NCI-H2107 (cell line): ENCODE data around the gene TRPC4.

Experiments
- DNase-seq: peaks from one replicate; lab custom pipeline; 2025; lab: John Stamatoyannopoulos, UW

The TRPC4 gene

GRCh38 chr13:37869756-37870488 lies at the start of gene TRPC4:
TSS of gene TRPC4 (minus strand) at chr13:37869772. CDS start at chr13:37783333, 86,439 bp downstream.
- DNase-seq = no peak

DNA sequence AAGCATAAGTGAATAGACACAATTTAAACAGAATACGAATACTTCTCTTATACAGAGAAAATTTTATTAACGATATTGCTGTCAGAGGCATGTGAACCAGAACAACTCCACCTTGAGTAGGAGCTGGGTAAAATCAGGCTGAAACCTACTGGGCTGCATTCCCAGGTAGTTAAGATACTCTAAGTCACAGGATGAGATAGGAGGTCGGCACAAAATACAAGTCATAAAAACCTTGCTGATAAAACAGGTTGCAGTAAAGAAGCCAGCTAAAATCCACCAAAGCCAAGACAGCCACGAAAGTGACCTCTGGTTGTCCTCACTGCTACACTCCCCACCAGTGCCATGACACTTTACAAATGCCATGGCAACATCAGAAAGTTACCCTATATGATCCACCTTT lies 49.2 kb upstream of the TRPC4 start:
- no peak for DNase-seq

DNA sequence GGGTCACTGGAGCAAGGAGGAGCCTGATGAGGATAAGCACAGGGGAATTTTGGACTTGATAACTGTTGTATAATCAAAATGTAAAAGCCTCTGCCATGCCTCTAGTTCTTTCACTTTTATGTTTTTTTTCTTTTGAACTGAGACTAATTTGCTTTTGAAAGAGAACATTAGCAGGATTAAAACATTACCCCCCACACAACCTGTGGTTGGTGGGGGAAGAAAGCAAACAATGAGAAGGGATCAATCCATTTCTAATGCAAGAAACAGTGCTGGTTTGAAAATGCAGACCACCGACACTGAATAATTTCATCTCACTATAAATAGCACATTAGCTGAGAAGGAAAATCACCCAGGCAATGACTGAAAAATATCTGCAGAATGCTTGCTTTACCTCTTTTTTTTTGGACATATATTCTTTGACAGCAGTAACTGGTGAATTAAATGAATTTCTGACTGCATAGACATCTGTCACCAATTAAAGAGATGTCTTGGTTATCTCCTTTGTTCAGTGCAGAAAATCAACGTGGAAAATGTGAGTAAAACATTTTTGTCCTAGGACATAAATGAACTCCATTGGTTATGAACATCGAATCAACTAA lies 48.6 kb upstream of the TRPC4 start:
- DNase-seq = no peak

DNA sequence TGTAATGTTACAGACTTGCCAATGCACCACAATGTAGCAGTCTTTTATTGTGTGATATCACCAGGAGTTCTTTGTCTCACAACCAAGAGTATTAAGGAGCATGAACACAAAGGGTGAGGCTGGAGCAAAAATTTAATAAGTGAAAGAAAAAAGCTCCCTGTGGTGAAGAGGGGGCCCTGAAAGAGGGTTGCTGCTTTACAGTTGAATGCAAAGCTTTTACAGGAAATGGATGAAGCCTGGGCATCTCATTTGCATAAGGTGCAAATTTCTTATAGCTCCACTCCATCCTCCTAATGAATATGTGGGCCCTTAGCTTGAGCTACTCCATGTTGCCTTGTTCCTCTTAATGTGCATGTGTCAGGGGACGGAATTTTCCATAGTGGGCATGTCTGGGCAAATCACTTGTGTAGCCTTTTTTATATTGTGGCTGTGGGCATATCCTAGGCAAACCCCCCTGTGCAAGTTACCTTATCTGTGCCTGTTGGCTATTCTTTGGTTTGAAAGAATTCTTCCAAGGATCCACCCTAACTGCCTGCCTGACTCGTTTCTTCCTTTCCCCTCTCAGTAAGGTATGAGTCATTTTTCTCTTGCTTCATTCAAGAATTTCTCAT lies 45.3 kb upstream of the TRPC4 start:
- no peak for DNase-seq

DNA sequence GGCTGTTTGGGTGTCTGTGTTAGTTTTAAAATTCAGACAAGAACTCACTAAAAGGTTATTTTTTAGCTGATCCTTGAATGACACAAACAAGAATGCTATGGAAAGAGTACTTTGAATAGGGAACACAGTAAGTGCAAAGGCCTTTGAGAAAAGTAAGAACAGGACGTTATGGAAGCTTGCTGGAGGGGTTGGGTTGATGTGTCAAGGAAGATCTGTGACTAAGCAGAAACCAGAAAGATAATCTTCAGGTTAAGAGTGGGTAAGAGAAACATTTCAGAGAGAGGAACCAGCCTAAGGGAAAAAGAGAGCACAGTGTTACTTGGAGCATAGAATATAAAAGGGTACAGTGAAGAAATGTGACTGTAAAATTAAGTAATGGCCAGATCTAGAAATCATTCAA lies 41.2 kb upstream of the TRPC4 start:
- DNase-seq = no peak

DNA sequence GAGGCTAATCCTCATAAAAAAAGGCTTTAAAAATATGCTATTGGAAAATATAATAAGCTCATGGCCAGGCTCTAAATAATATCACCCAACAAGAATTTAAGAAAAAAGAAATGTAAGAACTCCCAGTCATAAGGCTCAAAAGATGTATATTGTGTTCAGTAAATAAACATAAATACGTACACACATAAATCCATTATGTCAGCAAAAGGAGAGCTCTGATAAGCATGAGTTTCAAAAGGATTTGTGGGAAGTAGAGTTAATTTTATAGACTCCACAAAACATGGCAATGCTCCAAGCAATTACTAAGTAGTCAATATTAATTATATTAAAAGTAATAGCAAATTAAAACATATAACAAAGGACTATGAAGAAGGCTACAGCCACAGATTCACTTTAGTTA lies 37.3 kb upstream of the TRPC4 start:
- no peak for DNase-seq

GRCh38 chr13:37905736-37906135 lies 36.2 kb upstream of the TRPC4 start:
- no peak for DNase-seq

GRCh38 chr13:37899753-37900152 lies 30.2 kb upstream of the TRPC4 start:
- DNase-seq = no peak

GRCh38 chr13:37893321-37893720 lies 23.7 kb upstream of the TRPC4 start:
- DNase-seq = no peak

GRCh38 chr13:37889820-37890219 lies 20.2 kb upstream of the TRPC4 start:
- no peak for DNase-seq

- no peak for DNase-seq
Measured at GRCh38 chr13:37889102-37889501, 19.5 kb upstream of the TRPC4 start.

DNA sequence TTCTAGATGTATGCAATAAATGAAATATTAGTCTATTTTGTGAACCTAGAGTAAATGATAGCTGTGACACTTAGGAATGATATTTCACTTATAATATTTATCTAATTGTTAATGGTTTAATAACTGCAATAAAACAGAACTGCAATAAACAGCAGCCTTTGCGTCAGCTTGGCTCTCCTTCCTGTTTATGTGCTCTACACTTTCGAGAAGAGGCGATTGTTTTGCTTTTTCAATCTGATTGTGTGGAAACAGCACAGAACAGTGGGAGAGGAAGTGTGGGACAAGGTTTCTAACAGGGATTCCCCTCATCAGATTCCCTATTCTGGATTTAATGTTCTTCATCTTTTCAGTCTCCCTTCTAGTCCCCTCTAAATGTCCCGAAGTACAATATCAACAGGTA lies 17.3 kb upstream of the TRPC4 start:
- DNase-seq = no peak

GRCh38 chr13:37884674-37885073 lies 15.1 kb upstream of the TRPC4 start:
- no peak for DNase-seq

DNA sequence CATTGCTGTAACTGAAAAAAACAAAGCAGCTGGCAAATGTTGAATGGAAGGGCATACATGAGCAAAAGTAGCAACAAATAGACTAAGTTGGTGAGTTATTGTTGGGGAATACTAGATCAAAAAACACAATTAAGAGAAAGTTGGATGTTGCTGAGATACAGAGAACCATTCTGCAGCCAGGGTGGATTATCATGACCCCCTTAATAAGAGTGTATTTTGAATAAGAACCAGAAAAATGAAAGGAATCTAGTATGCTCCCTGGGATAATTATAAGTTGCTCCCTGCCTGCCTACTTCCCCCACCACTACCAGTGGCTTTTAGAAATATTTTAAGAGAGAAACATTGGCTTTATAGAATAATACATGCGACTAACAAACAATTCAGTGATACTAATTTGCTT lies 14.5 kb upstream of the TRPC4 start:
- no peak for DNase-seq

GRCh38 chr13:37878921-37879320 lies 9.3 kb upstream of the TRPC4 start:
- no peak for DNase-seq

DNA sequence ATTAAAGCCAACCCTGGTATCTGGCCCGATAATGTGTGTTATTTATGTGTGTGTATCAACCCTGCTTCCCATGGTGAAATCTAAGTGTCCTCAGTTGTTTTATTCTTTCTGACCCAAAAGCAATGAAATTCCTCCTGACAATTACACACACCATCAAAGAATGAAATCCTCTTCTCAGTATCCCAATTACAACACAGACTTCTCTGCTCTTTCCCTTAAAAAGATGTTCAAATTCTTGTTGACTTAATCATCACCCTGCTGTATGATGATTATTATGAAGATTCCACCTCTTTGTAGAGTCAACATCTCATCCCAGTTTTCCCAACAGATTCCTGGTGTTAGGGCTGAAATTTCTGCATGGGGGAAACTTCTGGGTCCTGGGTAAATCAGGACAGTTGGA lies 8.9 kb upstream of the TRPC4 start:
- no peak for DNase-seq

GRCh38 chr13:37870895-37871550 lies 1.5 kb upstream of the TRPC4 start:
- no peak for DNase-seq

DNA sequence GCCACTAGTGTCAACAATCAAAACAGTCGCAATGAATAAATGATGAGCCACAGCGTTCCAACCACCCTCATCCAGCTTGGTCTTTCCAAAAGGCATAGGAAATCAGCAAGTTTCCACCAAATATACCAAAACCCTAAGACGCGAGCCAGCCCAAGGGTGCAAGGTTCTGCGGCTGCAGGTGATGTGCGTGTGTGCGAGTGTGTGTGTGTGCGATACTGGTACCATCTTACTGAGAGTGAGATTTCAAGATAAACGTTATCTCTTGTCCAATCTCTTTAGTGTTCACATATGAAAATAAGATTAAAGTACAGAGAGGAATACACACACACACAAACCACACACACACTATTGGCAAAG lies 895 bp upstream of the TRPC4 start:
- DNase-seq = no peak

- DNase-seq = no peak
Measured at GRCh38 chr13:37869506-37869755, 141 bp downstream of the TRPC4 start.

DNA sequence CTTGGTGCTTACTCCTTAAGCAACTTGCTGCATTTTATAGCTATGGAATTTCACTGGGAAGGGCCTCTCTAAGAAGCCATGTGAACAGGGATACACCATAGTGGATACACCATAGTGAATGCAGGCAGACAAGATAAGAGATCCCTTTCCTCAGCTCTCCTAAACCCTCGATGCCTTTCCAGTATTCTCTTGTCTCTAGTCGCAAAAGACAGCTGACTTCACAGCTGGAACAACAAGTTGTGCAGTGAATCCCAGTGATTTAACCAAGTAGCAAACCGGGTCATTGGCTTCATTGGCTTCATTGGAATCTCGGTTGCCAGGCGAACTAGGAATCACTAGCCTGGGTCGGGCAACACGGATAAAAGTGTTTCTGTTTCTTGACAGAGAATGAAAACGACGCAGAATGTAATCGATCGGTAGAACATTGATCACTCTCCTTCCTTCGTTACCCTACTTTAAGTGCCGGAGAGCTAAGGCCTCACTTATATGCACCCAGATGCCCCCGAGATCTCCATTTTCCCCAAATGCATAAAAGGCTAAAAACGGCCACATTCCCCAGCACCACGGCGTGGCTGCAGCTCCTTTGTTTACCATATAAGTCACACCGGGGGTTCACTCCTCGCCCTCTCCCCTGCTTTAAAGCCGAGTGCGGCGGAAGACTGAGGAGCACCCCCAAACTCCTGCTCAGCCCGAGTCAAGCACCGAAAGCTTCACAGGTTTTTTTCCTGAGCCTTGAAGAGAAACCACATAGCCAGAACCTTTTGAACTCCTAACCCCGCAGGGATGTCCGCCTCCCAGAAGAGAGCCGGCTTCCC lies 674 bp downstream of the TRPC4 start:
- no peak for DNase-seq

DNA sequence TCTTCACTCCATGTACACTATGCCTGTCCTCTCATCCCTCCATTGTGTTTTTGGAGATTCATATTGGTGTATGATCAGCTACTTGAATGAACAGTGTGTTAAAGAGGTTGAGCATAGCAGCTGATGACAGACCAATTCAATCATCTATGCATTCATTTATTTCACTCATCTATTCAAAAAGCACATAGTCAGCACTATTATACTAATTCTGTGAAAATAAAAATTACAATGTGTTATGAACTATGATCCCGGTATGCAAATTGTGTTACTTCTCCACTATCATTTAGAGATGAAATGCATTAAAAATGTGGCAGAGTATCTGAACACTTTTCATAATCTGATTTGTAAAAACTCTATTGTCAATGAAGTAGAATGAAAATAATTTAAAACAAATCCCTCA lies 5.9 kb downstream of the TRPC4 start:
- no peak for DNase-seq

DNA sequence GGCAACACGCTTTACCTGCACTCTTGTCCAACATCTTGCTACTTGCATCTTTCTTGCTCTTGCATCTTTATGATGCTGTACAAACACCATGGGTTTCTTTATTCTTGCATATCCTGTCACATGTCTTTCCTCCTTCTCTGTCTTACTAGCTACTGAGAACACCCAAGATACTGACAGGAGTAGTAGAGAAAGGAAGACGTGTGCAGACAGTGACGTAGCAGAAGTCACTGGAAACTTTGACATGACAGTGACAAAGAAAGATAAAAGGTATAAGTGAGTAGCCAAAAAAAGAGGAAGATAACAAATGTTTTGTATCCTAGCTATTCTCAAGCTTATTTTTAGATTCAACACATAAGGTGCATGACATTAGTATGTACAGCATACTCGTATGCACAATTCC lies 34.2 kb downstream of the TRPC4 start:
- no peak for DNase-seq

GRCh38 chr13:37833411-37833810 lies 36.2 kb downstream of the TRPC4 start:
- no peak for DNase-seq
